Measurements from ENCODE around the gene PCLAF. TPM values are rescaled to one million over a fixed set of nuclear protein-coding genes. Genes with fewer than 3 reads are reported as not detected.
"Not testable (repeated sequence)": the region's sequence is repeated elsewhere in the genome, so short reads cannot be mapped to it uniquely, and the experiment has no call there.

PCLAF gene
- total RNA-seq, 4 donors from 2014 or later = 1.6 TPM; not detected in 3

- peaks cover 0 to 4% (median 0%) of the 10 kb centered on the region in 4 donors for H3K4me1 ChIP-seq
- no peak for TF ChIP-seq CTCF (IDR thresholded peaks at IDR 0.05)
- no peak for TF ChIP-seq EP300 (IDR thresholded peaks at IDR 0.05)
- TF ChIP-seq POLR2A (IDR thresholded peaks at IDR 0.05) = no peak
- H3K27ac ChIP-seq = no peak overlapping the region
- no peaks in the 10 kb centered on the region for H3K27me3 ChIP-seq
- H3K9me3 ChIP-seq = no peaks in the 10 kb centered on the region
- H3K4me3 ChIP-seq = no peak overlapping the region
- peaks cover 0 to 22% (median 0%) of the 10 kb centered on the region in 3 donors for H3K36me3 ChIP-seq
- WGBS, 2 donors = 88 to 90% methylated on average over 2 of the region's 2 CpGs
- DNase-seq (ENCODE audit: low spot score in 2 of 2) = no peak
These were observed 43.5 kb downstream of the PCLAF start for GRCh38 chr15:64337761-64338160.

- no peaks in the 10 kb centered on the region for H3K27me3 ChIP-seq
- 84 to 88% methylated on average over 9 of the region's 9 CpGs for WGBS, 2 donors
- no peak for DNase-seq (ENCODE audit: low spot score in 2 of 2)
- H3K9me3 ChIP-seq = no peaks in the 10 kb centered on the region
- H3K4me1 ChIP-seq = no peaks in the 10 kb centered on the region
- H3K36me3 ChIP-seq = peaks cover 0 to 10% (median 0%) of the 10 kb centered on the region in 3 donors
- no peak overlapping the region for H3K27ac ChIP-seq
- TF ChIP-seq EP300 (IDR thresholded peaks at IDR 0.05) (no peak), POLR2A (IDR thresholded peaks at IDR 0.05) (no peak), CTCF (IDR thresholded peaks at IDR 0.05) (no peak)
- H3K4me3 ChIP-seq = no peak overlapping the region
These were observed 47.0 kb downstream of the PCLAF start for GRCh38 chr15:64333986-64334929.

GRCh38 chr15:64333516-64333915 is 47.7 kb downstream of the PCLAF start:
- Histone ChIP-seq H3K4me3 (no peak overlapping the region), H3K4me1 (no peaks in the 10 kb centered on the region), H3K9me3 (no peaks in the 10 kb centered on the region), H3K27me3 (no peaks in the 10 kb centered on the region), H3K27ac (no peak overlapping the region), H3K36me3 (peaks cover 0 to 4% (median 0%) of the 10 kb centered on the region in 3 donors)
- no peak for DNase-seq (ENCODE audit: low spot score in 2 of 2)
- TF ChIP-seq CTCF (IDR thresholded peaks at IDR 0.05) (no peak), POLR2A (IDR thresholded peaks at IDR 0.05) (no peak), EP300 (IDR thresholded peaks at IDR 0.05) (no peak)
- WGBS, 2 donors = 92 to 94% methylated on average over 2 of the region's 2 CpGs

- DNase-seq (ENCODE audit: low spot score in 2 of 2); H3K4me1 ChIP-seq; H3K4me3 ChIP-seq; H3K36me3 ChIP-seq; H3K27ac ChIP-seq; H3K9me3 ChIP-seq; H3K27me3 ChIP-seq: not testable (repeated sequence)
- WGBS, 2 donors = 93% methylated on average over 2 of the region's 3 CpGs; no CpG with 5 or more reads in 1 of the 2 donors
These were observed 49.6 kb downstream of the PCLAF start for GRCh38 chr15:64331668-64332067.

- H3K36me3 ChIP-seq; H3K4me1 ChIP-seq; H3K27ac ChIP-seq; H3K4me3 ChIP-seq; H3K9me3 ChIP-seq; H3K27me3 ChIP-seq; DNase-seq (ENCODE audit: low spot score in 2 of 2): not testable (repeated sequence)
- 60 to 83% methylated on average over 1 to 7 of the region's 15 CpGs for WGBS, 2 donors
These were observed 54.3 kb downstream of the PCLAF start for GRCh38 chr15:64326975-64327374.

GRCh38 chr15:64326458-64326857 is 54.8 kb downstream of the PCLAF start:
- not testable (repeated sequence) for H3K27me3 ChIP-seq; DNase-seq (ENCODE audit: low spot score in 2 of 2); H3K4me1 ChIP-seq; H3K36me3 ChIP-seq; H3K9me3 ChIP-seq; H3K27ac ChIP-seq; H3K4me3 ChIP-seq
- 94 to 96% methylated on average over 10 of the region's 20 CpGs for WGBS, 2 donors
